ENCODE results near the gene RAB6C.
A peak's percentile ranks its signal among the peaks of the same experiment; 100 is the strongest.
"Not testable (repeated sequence)": the region's sequence is repeated elsewhere in the genome, so short reads cannot be mapped to it uniquely, and the experiment has no call there.

Gene RAB6C

GRCh38 chr2:129977986-129978385 lies 1.5 kb upstream of the RAB6C start:
- Histone ChIP-seq H2AFZ (ENCODE audit: low read depth, low read length) (no peak overlapping the region), H2AK5ac (ENCODE audit: low read length, severe bottlenecking) (no peak overlapping the region), H3K4me1 (ENCODE audit: control insufficient read depth, insufficient read depth, low read depth, low read length) (peaks cover 2% of the 10 kb centered on the region), H2BK120ac (ENCODE audit: low read depth, low read length) (no peak overlapping the region), H3K14ac (ENCODE audit: low read length in 2 of 2) (no peak overlapping the region), H2BK15ac (ENCODE audit: low read depth, poor library complexity, severe bottlenecking) (no peak overlapping the region), H3K4me2 (ENCODE audit: low read length, poor library complexity, severe bottlenecking) (no peak overlapping the region), H3K9me3 (ENCODE audit: control insufficient read depth, low read length) (no peaks in the 10 kb centered on the region), H3K4me3 (ENCODE audit: insufficient read depth in 1 of 2, low read depth in 1 of 2, low read length in 2 of 2) (no peak overlapping the region), H3K4ac (ENCODE audit: low read depth in 1 of 2, low read length in 2 of 2) (no peak overlapping the region), H4K8ac (ENCODE audit: low read length) (no peak overlapping the region), H3K9ac (ENCODE audit: low read length) (no peak overlapping the region), H3K18ac (ENCODE audit: low read depth in 1 of 2, low read length in 2 of 2) (no peak overlapping the region), H3K36me3 (ENCODE audit: control insufficient read depth in 1 of 2, insufficient read depth in 2 of 2, low read depth in 1 of 2, low read length in 2 of 2) (no peaks in the 10 kb centered on the region), H2BK12ac (ENCODE audit: low read length in 2 of 2) (no peak overlapping the region), H3K79me1 (replicated peaks; ENCODE audit: low read length, poor library complexity, severe bottlenecking) (no peaks in the 10 kb centered on the region), H4K91ac (ENCODE audit: low read length) (no peak overlapping the region), H3K23ac (ENCODE audit: low read length in 2 of 2) (no peak overlapping the region), H2BK5ac (ENCODE audit: low read depth, low read length, poor library complexity, severe bottlenecking) (no peak overlapping the region), H3K27me3 (ENCODE audit: control insufficient read depth in 1 of 2, insufficient read depth in 1 of 2, low read length in 2 of 2) (peaks cover 10 to 17% of the 10 kb centered on the region in 2 experiments), H3K27ac (ENCODE audit: low read length, poor library complexity, severe bottlenecking) (no peak overlapping the region)
- 84% methylated on average over 3 of the region's 5 CpGs for WGBS
- DNase-seq, result no peak

- not testable (repeated sequence) for H3K79me1 ChIP-seq (replicated peaks; ENCODE audit: low read length, poor library complexity, severe bottlenecking); H3K4ac ChIP-seq (ENCODE audit: low read depth in 1 of 2, low read length in 2 of 2)
- 0% methylated on average over 1 of the region's 13 CpGs for WGBS
Measured at GRCh38 chr2:129980246-129980645, 780 bp downstream of the RAB6C start.

DNA sequence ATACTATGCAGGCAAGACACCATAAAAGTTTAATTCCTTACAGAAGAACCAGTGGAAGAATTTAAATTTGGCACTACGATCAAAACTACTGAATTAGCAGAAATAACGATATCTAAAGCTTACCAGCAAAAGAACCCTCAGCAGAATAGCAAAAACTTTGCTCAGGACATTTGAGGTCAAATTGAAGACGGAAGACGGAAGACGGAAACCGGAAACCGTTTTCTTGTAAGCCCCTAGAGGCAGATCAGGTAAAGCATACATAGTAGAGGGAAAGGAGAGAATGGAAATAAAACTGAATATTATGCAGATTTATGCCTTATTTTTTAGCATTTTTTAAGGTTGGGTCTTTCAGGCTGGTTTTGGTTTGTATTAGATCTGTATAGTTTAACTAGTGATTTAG lies 2.2 kb downstream of the RAB6C start:
- not testable (repeated sequence) for H3K4me2 ChIP-seq (ENCODE audit: low read length, poor library complexity, severe bottlenecking); H3K4me3 ChIP-seq (ENCODE audit: insufficient read depth in 1 of 2, low read depth in 1 of 2, low read length in 2 of 2); H4K91ac ChIP-seq (ENCODE audit: low read length); H2BK120ac ChIP-seq (ENCODE audit: low read depth, low read length); H2AFZ ChIP-seq (ENCODE audit: low read depth, low read length); H3K14ac ChIP-seq (ENCODE audit: low read length in 2 of 2); H3K79me1 ChIP-seq (replicated peaks; ENCODE audit: low read length, poor library complexity, severe bottlenecking); H3K9me3 ChIP-seq (ENCODE audit: control insufficient read depth, low read length); H3K23ac ChIP-seq (ENCODE audit: low read length in 2 of 2); H3K18ac ChIP-seq (ENCODE audit: low read depth in 1 of 2, low read length in 2 of 2); H2BK5ac ChIP-seq (ENCODE audit: low read depth, low read length, poor library complexity, severe bottlenecking); H3K36me3 ChIP-seq (ENCODE audit: control insufficient read depth in 1 of 2, insufficient read depth in 2 of 2, low read depth in 1 of 2, low read length in 2 of 2); H3K9ac ChIP-seq (ENCODE audit: low read length); H2BK12ac ChIP-seq (ENCODE audit: low read length in 2 of 2); H2BK15ac ChIP-seq (ENCODE audit: low read depth, poor library complexity, severe bottlenecking); H3K27ac ChIP-seq (ENCODE audit: low read length, poor library complexity, severe bottlenecking); H2AK5ac ChIP-seq (ENCODE audit: low read length, severe bottlenecking); H4K8ac ChIP-seq (ENCODE audit: low read length); H3K4ac ChIP-seq (ENCODE audit: low read depth in 1 of 2, low read length in 2 of 2); DNase-seq; H3K4me1 ChIP-seq (ENCODE audit: control insufficient read depth, insufficient read depth, low read depth, low read length)
- 91% methylated on average over 4 of the region's 7 CpGs for WGBS
- H3K27me3 ChIP-seq (ENCODE audit: control insufficient read depth in 1 of 2, insufficient read depth in 1 of 2, low read length in 2 of 2), result peaks cover 10 to 14% of the 10 kb centered on the region in 2 experiments

More at GRCh38 chr2:129980246-129980645, 780 bp downstream of the RAB6C start:
- not testable (repeated sequence) for H2AFZ ChIP-seq (ENCODE audit: low read depth, low read length); H2BK5ac ChIP-seq (ENCODE audit: low read depth, low read length, poor library complexity, severe bottlenecking); H3K18ac ChIP-seq (ENCODE audit: low read depth in 1 of 2, low read length in 2 of 2); H2BK120ac ChIP-seq (ENCODE audit: low read depth, low read length); H4K8ac ChIP-seq (ENCODE audit: low read length); H3K36me3 ChIP-seq (ENCODE audit: control insufficient read depth in 1 of 2, insufficient read depth in 2 of 2, low read depth in 1 of 2, low read length in 2 of 2); H3K4me1 ChIP-seq (ENCODE audit: control insufficient read depth, insufficient read depth, low read depth, low read length); H2BK15ac ChIP-seq (ENCODE audit: low read depth, poor library complexity, severe bottlenecking); H3K9ac ChIP-seq (ENCODE audit: low read length); H3K9me3 ChIP-seq (ENCODE audit: control insufficient read depth, low read length); H3K4me2 ChIP-seq (ENCODE audit: low read length, poor library complexity, severe bottlenecking); H4K91ac ChIP-seq (ENCODE audit: low read length); DNase-seq; H3K14ac ChIP-seq (ENCODE audit: low read length in 2 of 2); H2BK12ac ChIP-seq (ENCODE audit: low read length in 2 of 2); H3K27ac ChIP-seq (ENCODE audit: low read length, poor library complexity, severe bottlenecking); H3K23ac ChIP-seq (ENCODE audit: low read length in 2 of 2); H2AK5ac ChIP-seq (ENCODE audit: low read length, severe bottlenecking)
- H3K27me3 ChIP-seq (ENCODE audit: control insufficient read depth in 1 of 2, insufficient read depth in 1 of 2, low read length in 2 of 2), result peaks cover 10 to 14% of the 10 kb centered on the region in 2 experiments
- peak overlapping the region in 1 of 2 experiments; percentile 53 for H3K4me3 ChIP-seq (ENCODE audit: insufficient read depth in 1 of 2, low read depth in 1 of 2, low read length in 2 of 2)

GRCh38 chr2:129984426-129984825 lies 5.0 kb downstream of the RAB6C start:
- no peak overlapping the region for H2BK120ac ChIP-seq (ENCODE audit: low read depth, low read length)
- no peak overlapping the region for H2BK15ac ChIP-seq (ENCODE audit: low read depth, poor library complexity, severe bottlenecking)
- H2BK5ac ChIP-seq (ENCODE audit: low read depth, low read length, poor library complexity, severe bottlenecking), result no peak overlapping the region
- 92% methylated on average over 1 of the region's 2 CpGs for whole genome bisulfite sequencing
- no peak overlapping the region for H4K8ac ChIP-seq (ENCODE audit: low read length)
- peaks cover 0 to 2% of the 10 kb centered on the region in 2 experiments for H3K27me3 ChIP-seq (ENCODE audit: control insufficient read depth in 1 of 2, insufficient read depth in 1 of 2, low read length in 2 of 2)
- H3K4me1 ChIP-seq (ENCODE audit: control insufficient read depth, insufficient read depth, low read depth, low read length), result peaks cover 2% of the 10 kb centered on the region
- H4K91ac ChIP-seq (ENCODE audit: low read length), result no peak overlapping the region
- no peak overlapping the region for H2AK5ac ChIP-seq (ENCODE audit: low read length, severe bottlenecking)
- no peak overlapping the region for H3K4ac ChIP-seq (ENCODE audit: low read depth in 1 of 2, low read length in 2 of 2)
- H3K18ac ChIP-seq (ENCODE audit: low read depth in 1 of 2, low read length in 2 of 2), result no peak overlapping the region
- no peak overlapping the region for H3K14ac ChIP-seq (ENCODE audit: low read length in 2 of 2)
- H3K9me3 ChIP-seq (ENCODE audit: control insufficient read depth, low read length), result no peaks in the 10 kb centered on the region
- DNase-seq, result no peak
- H2BK12ac ChIP-seq (ENCODE audit: low read length in 2 of 2), result no peak overlapping the region
- H3K9ac ChIP-seq (ENCODE audit: low read length), result no peak overlapping the region
- no peak overlapping the region for H3K4me2 ChIP-seq (ENCODE audit: low read length, poor library complexity, severe bottlenecking)
- H3K36me3 ChIP-seq (ENCODE audit: control insufficient read depth in 1 of 2, insufficient read depth in 2 of 2, low read depth in 1 of 2, low read length in 2 of 2), result no peaks in the 10 kb centered on the region
- H2AFZ ChIP-seq (ENCODE audit: low read depth, low read length), result no peak overlapping the region
- no peak overlapping the region for H3K23ac ChIP-seq (ENCODE audit: low read length in 2 of 2)
- H3K27ac ChIP-seq (ENCODE audit: low read length, poor library complexity, severe bottlenecking), result no peak overlapping the region
- H3K79me1 ChIP-seq (replicated peaks; ENCODE audit: low read length, poor library complexity, severe bottlenecking), result no peaks in the 10 kb centered on the region
- H3K4me3 ChIP-seq (ENCODE audit: insufficient read depth in 1 of 2, low read depth in 1 of 2, low read length in 2 of 2), result no peak overlapping the region
